ENCODE results near the gene TRAF7.

TRAF7 gene

GRCh38 chr16:2194166-2194834, 38.7 kb downstream of the TRAF7 start:
- DNase-seq (ENCODE audit: low spot score) = no peak
- TF ChIP-seq CTCF (IDR thresholded peaks at IDR 0.05; ENCODE audit: extremely low read depth, missing control alignments) = no peak

- peak; percentile 36 for TF ChIP-seq CTCF (IDR thresholded peaks at IDR 0.05; ENCODE audit: extremely low read depth, missing control alignments)
- DNase-seq (ENCODE audit: low spot score) = peak; percentile 84
Measured at GRCh38 chr16:2194852-2195321, 39.3 kb downstream of the TRAF7 start.

GRCh38 chr16:2195322-2196161, 40.0 kb downstream of the TRAF7 start:
- no peak for DNase-seq (ENCODE audit: low spot score)
- no peak for TF ChIP-seq CTCF (IDR thresholded peaks at IDR 0.05; ENCODE audit: extremely low read depth, missing control alignments)

GRCh38 chr16:2196162-2196980, 40.8 kb downstream of the TRAF7 start, which contains the start of gene CASKIN1:
CASKIN1 (minus strand) TSS chr16:2196605; CDS start chr16:2196432, 173 bp downstream.
- DNase-seq (ENCODE audit: low spot score) = peak; percentile 70
- no peak for TF ChIP-seq CTCF (IDR thresholded peaks at IDR 0.05; ENCODE audit: extremely low read depth, missing control alignments)

GRCh38 chr16:2196981-2197511, 41.5 kb downstream of the TRAF7 start:
- no peak for DNase-seq (ENCODE audit: low spot score)
- TF ChIP-seq CTCF (IDR thresholded peaks at IDR 0.05; ENCODE audit: extremely low read depth, missing control alignments) = no peak

GRCh38 chr16:2197765-2198164, 42.2 kb downstream of the TRAF7 start:
- no peak for DNase-seq (ENCODE audit: low spot score)
- no peak for TF ChIP-seq CTCF (IDR thresholded peaks at IDR 0.05; ENCODE audit: extremely low read depth, missing control alignments)

Measured in GM20000 (cell line).